Endothelial cell of hepatic sinusoid (primary cell): ENCODE data around the gene CCDC150.
"Not testable (repeated sequence)": the region's sequence is repeated elsewhere in the genome, so short reads cannot be mapped to it uniquely, and the experiment has no call there.

ENCODE experiments used
- in situ Hi-C: cut with HindIII; loops from 2 replicates; pipeline ENCODE4 v1.10.0; 2017; ENCODE audit warnings: low sequenced_read_pairs

Gene CCDC150

DNA sequence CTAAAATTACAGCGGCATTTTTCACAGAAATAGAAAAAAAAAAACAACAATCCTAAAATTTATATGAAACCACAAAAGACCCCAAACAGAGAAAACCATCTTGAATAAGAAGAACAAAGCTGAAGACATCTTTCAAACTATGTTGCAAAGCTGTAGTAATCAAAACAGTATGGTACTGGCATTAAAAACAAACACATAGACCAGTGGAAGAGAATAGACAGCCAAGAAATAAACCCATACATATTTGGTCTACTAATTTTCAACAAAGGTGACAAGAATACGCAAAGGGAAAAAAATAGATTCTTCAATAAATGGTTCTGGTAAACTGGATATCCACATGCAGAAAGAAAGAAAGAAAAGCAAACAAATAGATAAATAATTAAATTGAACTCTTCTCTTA lies 9.0 kb upstream of the CCDC150 start:
- in situ Hi-C loops, result no loop called here

DNA sequence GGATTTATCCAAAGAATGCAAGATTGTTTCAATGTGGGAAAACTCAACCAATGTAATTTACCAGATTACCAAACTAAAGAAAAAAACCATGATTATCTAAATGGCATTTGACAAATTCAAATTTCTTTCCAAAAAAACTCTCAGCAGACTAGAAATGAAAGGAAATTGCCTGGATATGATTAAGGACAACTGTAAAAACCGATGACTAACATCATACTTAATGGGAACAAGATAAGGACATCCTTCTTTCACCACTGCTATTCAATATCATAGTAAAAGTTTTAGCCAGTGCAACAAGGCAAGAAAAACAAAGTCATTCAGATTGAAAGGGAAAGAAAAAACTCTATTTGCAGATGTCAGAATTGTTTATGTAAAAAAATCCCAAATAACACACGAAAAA lies 4.4 kb upstream of the CCDC150 start:
- in situ Hi-C loops, result no loop called here

DNA sequence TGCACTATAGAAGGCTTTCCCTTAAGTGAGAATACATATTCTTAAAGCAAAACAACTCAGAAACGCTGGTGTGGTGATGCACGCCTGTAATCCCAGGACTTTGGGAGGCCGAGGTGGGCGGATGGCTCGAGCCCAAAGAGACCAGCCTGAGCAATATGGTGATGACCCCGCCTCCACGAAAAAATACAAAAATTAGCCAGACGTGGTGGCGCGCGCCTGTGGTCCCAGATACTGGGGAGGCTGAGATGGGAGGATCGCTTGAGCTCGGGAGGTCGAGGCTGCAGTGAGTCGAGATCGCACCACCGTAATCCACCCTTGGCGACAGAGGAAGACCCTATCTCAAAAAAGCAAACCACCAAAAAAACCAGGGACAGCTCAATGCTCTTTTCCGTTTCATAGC lies 750 bp upstream of the CCDC150 start:
- in situ Hi-C loops, result no loop called here

DNA sequence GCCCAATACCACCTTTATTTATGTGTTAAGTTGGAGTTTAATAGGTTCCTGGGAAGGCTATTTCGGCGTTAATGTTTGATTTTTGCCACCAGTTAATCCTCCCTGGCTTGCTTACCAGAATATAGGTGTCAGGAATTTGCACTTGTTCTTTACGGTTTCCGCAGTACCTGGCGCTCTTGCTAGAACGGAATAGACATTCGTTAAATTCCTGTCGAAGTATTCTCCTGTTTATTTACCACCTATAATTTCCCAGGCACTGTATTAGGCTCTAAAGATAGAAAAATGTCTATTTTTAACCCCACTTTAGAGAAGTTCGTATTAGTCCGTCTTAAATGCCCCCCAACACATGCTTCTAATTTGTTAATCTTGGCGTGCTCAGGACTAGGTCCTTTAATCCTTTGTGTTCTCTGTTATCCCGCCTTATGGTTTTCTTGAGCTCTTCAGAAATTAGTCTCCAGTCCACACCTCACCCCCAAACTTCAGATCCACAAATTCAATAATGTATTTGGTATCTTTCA lies 575 bp downstream of the CCDC150 start:
- in situ Hi-C loops, result no loop called here

DNA sequence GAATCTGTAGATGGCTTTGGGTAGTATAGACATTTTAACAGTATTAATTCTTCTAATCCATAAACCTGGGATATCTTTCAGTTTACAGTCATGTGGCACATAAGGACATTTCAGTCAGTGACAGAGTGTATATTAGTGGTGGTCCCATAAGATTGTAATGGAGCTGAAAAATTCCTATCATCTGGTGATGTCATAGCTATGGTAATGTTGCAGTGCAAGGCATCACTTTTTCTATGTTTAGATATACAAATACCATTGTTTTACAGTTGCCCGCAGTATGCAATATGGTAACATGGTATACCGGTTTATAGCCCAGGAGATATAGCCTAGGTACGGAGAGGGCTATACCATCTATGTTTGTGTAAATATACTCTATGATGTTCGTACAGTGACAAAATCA lies 9.7 kb downstream of the CCDC150 start:
- in situ Hi-C loops, result no loop called here

DNA sequence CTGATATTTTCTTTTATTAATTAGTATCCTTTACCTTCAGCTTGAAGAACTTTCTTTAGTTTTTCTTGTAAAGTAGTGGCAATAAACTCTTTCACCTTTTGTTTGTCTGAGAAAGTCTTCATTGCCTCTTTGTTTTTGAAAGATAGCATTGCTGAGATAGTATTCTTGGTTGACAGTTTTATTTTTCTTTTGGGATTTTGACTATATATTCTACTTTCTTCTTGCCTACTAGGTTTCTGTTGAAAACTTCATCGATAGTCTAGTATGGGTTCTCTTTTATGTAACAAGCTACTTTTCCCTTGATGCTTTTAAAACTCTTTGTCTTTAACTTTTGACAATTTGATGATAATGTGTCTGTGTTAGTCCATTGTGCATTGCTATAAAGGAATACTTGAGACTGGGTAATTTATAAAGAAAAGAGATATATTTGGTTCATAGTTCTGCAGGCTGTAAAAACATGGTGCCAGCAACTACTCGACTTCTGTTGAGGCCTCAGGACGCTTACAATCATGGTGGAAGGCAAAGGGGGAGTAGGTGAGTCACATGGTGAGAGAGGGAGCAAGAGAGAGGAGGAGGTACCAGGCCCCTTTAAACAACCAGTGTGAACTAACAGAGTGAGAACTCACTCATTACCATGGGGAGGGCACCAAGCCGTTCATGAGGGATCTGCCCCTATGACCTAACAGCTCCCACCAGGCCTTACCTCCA lies 12.0 kb downstream of the CCDC150 start:
- in situ Hi-C loops, result no loop called here

DNA sequence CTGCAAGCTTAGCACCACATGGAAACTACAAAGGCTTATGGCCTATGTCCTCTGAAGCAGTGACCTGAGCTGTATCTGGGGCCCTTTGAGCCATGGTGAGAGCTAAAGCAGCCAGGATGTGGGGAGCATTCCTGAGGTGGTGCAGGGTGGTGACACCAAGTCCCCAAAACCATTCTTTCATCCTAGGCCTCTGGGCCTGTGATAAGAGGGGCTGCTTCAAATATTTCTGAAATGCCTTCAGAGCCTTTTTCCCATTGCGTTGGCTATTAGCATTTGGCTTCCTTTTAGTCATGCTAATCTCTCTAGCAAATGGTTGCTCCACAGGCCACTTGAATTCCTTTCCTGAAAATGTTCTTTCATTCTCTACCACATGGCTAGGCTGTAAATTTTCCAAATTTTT lies 13.4 kb downstream of the CCDC150 start:
- in situ Hi-C loops, result no loop called here

DNA sequence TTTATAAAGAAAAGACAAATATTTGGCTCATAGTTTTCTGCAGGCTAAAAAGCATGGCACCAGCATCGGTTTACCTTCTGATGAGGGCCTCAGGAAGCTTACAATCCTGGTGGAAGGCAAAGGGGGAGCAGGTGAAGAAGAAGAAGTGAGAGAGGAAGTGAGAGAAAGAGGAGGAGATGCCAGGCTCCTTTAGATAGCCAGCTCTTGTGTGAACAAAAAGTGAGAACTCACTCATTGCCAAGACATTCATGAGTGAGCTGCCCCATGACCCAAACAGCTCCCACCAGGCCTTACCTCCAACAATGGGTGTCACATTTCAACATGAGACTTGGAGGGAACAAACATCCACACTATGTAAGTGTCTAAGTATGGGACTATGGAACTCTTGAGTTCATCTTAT lies 14.3 kb downstream of the CCDC150 start:
- in situ Hi-C loops, result no loop called here

DNA sequence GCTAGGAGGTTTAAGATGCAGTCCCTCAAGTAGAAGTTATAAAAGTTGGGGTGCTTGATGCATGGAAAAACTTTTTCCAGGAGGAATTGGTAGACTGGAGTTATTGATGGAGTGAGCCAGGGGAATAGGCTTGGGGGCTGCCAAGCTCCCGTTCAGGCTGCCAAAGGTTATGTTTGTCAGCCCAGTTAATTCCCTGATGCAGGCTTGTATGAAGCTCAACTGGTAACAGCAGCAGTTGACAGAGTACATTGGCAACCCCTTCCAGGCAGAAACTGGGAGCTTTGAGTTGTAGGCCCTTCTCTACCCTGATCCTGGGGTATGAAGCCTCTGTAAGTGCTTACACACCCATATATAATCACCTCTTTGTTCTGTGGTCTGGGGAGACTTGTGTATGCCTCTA lies 16.2 kb downstream of the CCDC150 start:
- in situ Hi-C loops, result no loop called here

DNA sequence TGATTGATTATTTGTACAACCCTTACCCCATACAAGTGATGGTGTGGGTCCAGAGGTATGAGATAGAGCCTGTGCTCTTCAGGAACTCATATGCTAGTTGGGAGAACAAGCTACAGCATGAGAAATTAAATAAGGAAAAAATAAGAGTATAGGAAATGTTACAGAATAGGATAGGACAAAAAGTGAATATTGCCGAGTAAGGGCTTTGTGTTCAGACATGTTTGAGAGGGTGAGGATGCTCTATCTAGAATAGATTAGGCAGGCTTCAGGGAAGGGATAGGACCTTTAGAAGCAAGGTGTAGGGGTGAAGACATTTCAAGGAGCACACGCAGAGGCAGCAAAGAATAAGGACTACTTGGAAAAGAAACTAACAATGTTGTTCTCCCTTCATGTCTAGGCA lies 17.8 kb downstream of the CCDC150 start:
- in situ Hi-C loops, result no loop called here

DNA sequence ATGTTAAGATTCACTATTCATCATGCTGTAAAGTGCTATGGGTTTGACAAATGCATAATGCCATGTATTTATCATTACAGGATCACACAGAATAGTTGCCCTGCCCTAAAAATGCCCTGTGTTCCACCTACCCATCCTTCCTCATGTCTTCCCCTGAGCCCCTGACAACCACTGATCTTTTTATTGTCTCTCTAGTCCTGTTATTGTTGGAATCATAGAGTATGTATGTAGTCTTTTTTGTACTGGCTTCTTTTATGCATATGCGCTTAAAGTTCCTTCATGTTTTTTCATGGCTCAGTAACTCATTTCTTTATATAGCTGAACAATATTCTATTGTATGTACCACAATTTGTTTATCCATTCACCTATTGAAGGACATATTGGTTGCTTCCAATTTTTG lies 20.3 kb downstream of the CCDC150 start:
- in situ Hi-C loops, result no loop called here

DNA sequence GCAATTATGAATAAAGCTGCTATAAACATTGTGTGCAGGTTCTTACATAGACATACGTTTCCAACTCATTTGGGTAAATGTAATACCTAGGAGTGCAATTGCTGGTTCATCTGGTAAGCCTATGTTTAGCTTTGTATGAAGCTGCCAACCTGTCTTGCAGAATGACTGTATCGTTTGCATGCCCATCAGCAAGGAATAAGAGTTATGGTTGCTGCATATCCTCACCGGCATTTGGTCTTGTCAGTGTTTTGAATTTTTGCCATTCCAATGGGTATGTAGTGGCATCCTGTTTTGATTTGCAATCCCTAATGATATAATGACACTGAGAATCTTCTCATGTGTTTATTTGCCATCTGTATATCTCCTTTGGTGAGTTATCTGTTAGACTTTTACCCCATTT lies 20.7 kb downstream of the CCDC150 start:
- in situ Hi-C loops, result no loop called here

DNA sequence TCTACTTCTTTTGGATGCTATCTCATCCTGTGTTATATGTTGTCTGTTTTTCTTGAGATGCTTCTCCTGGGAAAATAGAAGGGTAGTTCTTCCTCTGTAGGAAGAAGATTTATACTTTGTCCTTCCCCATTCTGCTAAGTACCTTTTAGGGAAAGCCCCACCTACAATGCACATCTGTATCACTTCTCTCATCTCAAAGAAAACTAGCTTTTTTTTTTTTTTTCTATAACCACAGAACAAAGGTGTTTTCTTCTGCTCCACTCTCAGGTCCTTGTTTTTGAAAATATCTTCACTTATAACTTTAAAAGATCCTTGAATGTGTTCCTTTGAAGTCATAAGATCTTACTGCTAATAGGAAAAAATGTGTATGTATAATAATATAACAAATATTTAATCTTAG lies 30.8 kb downstream of the CCDC150 start:
- in situ Hi-C loops, result no loop called here

DNA sequence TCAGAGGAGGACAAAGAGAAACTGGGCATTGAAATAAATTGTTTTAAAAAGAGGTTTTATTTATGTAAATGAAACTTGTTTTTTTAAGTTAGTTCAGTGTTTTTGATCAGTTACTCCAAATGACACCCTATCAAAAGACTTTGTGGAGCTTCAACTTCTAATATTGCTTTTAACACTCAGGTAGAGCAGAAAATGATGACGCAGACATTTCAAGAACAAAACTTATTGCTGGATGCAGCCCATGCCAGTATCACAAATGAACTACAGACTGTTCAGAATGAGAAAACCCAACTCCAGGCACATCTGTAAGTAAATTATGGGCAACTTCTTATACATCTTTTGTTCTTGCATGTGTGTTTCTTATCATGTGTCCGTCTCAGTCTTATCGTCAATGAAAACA lies 36.4 kb downstream of the CCDC150 start:
- in situ Hi-C loops, result no loop called here

DNA sequence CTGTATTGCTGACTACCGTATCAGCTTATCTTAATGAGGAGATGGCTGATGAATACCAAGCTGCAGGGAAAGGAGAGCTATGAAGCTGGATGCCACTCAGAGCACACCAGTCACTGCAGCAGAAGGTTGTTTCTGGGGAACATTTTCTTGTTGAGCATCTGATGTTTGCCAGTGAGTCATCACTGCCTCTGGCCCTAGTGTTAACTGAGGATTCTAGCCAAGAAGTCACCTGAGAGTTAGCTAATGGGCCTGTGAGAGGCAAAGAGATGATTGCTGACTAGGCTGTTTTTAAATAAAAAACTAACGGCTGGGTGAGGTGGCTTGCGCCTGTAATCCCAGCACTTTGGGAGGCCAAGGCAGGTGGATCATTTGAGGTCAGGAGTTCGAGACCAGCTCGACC lies 37.9 kb downstream of the CCDC150 start:
- in situ Hi-C loops, result no loop called here

DNA sequence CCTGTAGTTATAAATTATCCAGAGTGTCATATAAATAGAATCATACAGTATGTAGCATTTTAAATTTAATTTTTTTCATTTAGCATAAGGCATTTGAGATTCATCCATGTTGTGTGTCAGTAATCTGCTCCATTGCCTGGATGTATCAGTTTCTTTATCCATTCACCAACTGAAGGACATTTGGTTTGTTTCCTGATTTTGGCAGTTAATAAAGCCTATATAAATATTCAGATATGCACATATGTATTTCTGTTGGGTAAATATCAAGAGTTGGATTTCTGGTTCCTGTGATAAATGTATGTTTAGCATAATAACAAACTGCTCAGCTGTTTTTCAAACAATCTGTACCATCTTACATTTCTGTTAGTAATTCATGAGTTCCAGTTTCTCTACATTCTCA lies 39.9 kb downstream of the CCDC150 start:
- in situ Hi-C loops, result no loop called here

DNA sequence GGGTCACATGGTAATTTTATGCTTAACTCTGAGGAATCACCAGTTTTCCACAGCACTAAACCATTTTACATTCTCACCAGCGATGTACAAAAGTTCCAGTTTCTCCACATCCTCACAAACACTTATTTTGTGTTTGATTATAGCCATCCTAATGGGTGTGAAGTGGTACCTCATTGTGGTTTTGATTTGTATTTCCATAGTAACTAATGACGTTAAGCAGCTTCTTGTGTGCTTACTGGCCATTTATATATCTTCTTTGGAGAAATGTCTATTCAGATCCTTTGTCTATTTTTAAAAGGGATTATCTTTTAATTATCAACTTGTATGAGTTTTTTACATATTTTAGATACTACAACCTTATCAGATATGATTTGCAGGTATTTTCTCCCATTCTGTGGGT lies 42.0 kb downstream of the CCDC150 start:
- in situ Hi-C loops, result no loop called here

DNA sequence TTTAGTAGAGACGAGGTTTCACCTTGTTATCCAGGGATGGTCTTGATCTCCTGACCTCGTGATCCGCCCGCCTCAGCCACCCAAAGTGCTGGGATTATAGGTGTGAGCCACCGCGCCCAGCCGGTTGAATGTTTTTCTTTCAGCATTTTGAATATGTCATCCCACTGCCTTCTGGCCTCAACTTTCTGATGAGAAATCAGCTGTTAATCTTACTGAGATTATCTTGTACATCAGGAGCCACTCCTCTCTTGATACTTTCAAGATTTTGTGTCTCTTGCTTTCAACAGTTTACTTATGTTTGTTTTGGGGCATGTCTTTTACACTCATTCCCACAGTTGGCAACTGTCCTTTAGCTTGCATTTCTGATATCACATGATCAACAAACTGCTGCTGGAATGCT lies 46.3 kb downstream of the CCDC150 start:
- in situ Hi-C loops, result no loop called here

DNA sequence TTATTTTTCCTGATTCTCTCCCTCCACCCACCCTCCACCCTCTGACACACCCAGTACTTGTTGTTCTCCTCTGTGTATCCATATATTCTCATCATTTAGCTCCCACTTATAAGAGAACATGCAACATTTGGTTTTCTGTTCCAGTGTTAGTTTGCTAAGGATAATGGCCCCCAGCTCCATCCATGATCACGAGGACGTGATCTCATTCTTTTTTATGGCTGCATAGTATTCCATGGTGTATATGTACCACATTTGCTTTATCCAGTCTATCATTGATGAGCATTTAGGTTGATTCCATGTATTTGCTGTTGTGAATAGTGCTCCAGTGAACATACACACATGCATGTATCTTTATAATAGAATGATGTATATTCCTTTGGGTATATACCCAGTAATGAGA lies 47.2 kb downstream of the CCDC150 start:
- in situ Hi-C loops, result not testable (repeated sequence)

DNA sequence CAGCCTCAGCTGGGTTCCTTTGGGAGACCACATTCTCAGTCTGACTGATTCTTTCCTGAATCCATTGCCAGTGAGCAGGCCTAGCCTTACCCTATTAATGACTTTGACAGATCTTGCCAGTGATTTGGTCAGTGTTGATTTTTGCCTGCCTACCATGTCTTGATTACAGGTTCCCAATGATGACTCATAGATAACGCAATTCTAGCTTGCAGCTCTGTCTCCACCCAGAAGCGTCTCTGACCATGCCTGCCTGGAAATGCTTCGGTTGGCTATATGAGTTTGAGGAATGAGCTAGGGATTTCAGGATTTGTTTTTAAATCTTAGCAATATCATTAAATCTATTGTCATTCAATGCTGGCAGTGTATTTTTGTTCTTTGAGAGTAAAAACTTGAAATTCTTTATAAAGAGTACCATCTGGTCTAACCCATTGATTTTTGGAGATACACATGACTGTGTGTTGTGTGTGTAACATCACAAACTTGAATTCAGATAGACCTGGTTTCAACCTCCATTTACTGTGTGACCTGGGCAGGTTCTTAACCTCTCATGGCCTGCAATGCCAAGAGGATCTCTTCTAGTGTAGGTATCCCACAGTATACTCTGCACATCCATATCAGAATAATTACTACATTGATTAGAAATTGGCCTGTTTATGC lies 57.0 kb downstream of the CCDC150 start:
- in situ Hi-C loops, result no loop called here

DNA sequence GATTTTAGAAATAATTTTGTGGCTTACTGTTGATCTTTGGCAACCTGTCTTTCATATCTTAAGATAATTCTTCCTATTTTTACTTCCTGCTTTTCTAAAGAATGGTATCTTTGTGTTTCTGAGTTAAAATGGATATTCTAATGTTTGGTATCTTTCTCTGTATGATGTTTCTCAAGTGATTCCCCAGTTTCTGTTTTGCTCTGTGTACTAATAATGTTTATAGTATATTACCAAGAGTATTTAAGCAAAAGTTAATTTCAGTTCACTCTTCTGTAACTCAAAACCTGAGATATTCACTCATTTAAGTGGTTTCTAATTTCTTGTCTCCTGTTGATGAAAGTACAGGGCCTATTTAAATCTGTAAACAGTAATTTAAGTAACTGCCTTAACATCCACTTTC lies 58.3 kb downstream of the CCDC150 start:
- in situ Hi-C loops, result no loop called here

DNA sequence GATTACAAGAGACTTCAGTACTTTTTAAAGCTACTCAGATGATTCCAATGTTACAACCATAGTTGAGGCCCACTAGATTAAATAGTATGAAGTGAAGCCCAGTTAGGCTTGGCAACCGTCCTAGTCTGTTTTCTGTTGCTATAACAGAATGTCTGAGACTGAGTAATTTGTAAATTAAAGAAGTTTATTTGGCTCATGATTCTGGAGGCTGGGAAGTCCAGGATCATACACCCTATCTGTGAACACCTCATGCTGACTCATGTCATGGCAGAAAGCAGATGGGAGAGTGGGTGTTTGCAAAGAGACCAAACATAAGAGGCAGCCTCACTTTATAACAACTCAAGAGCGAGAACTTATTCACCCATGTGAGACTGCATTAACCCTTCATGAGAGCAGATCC lies 63.1 kb downstream of the CCDC150 start:
- in situ Hi-C loops, result no loop called here

DNA sequence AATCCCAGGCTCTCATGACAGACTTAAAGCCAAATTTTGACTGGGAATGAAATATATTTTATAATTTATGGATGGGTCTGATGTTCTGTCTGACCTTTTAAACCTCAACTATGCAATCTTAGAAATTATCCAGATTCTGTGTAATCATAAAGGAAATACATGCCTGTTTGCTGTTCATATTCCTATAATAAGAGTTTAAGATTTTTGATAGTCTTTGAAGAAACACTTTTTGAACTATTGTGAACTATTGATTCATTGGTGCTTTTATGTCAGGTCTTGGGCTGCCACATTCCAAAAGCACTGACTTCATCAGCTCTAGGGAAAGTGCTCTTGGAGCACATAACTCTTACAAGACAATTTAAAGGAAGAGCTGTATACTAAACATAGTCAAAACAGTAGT lies 64.2 kb downstream of the CCDC150 start:
- in situ Hi-C loops, result no loop called here
